ENCODE measurements around the gene HRCT1.
"Not testable (repeated sequence)": the region's sequence is repeated elsewhere in the genome, so short reads cannot be mapped to it uniquely, and the experiment has no call there.

The HRCT1 gene

DNA sequence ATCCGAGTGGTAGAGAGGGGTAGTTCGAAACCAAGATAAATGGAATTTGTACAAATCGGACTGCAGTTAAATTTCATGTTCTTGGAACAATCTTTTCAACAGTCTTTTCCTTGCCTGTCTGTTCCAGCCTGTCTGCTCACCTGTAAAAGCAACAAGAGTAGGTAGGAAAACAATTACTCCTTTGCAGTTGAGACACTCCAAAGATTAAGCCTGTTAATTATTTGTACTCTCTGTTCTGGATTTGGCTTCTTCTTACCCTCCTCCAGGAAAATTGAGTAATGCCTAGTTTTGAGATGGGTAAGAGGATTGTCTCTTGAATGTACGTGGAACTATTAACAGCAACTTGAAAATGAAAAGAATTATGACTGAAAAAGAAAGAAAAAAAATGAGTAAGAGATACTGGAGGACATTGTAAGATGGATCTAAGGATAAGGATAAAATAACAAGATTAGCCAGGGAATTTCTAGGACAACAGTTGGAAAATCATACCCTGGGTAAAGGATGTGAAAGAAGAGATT is 27.6 kb downstream of the HRCT1 start:
- Histone ChIP-seq H3K9ac (ENCODE audit: low read depth, low read length) (no peak overlapping the region), H3K27me3 (ENCODE audit: insufficient read depth, low read length, poor library complexity) (no peaks in the 10 kb centered on the region), H3K79me2 (ENCODE audit: insufficient read depth, low read length) (no peaks in the 10 kb centered on the region), H3K9me3 (ENCODE audit: insufficient read depth, low read length, severe bottlenecking) (peaks cover 5% of the 10 kb centered on the region), H3K4me2 (ENCODE audit: insufficient read depth, low read length) (no peak overlapping the region), H3K4me1 (ENCODE audit: insufficient read depth, low read length) (peaks cover 12% of the 10 kb centered on the region), H3K27ac (ENCODE audit: low read length) (no peak overlapping the region), H2AFZ (ENCODE audit: low read depth, low read length) (no peak overlapping the region), H3K4me3 (ENCODE audit: low read depth in 1 of 2, low read length in 2 of 2) (no peak overlapping the region), H3K36me3 (ENCODE audit: insufficient read depth, low read length) (no peaks in the 10 kb centered on the region), H4K20me1 (ENCODE audit: insufficient read depth, low read length) (no peaks in the 10 kb centered on the region)
- DNase-seq (no peak), ATAC-seq (ENCODE audit: insufficient read depth, low read depth) (no peak)
- TF ChIP-seq EZH2 (IDR thresholded peaks at IDR 0.05; ENCODE audit: borderline replicate concordance, low read depth, low read length, severe bottlenecking), result no peak
- TF ChIP-seq, protein P1, sequence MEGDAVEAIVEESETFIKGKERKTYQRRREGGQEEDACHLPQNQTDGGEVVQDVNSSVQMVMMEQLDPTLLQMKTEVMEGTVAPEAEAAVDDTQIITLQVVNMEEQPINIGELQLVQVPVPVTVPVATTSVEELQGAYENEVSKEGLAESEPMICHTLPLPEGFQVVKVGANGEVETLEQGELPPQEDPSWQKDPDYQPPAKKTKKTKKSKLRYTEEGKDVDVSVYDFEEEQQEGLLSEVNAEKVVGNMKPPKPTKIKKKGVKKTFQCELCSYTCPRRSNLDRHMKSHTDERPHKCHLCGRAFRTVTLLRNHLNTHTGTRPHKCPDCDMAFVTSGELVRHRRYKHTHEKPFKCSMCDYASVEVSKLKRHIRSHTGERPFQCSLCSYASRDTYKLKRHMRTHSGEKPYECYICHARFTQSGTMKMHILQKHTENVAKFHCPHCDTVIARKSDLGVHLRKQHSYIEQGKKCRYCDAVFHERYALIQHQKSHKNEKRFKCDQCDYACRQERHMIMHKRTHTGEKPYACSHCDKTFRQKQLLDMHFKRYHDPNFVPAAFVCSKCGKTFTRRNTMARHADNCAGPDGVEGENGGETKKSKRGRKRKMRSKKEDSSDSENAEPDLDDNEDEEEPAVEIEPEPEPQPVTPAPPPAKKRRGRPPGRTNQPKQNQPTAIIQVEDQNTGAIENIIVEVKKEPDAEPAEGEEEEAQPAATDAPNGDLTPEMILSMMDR (IDR thresholded peaks at IDR 0.05; ENCODE audit: borderline replicate concordance, extremely low read depth, low read length, poor library complexity, severe bottlenecking), result no peak

GRCh38 chr9:35934069-35934468 is 28.1 kb downstream of the HRCT1 start:
- not testable (repeated sequence) for H3K36me3 ChIP-seq (ENCODE audit: insufficient read depth, low read length); H3K9me3 ChIP-seq (ENCODE audit: insufficient read depth, low read length, severe bottlenecking); H3K9ac ChIP-seq (ENCODE audit: low read depth, low read length); DNase-seq; H3K4me2 ChIP-seq (ENCODE audit: insufficient read depth, low read length); H3K27me3 ChIP-seq (ENCODE audit: insufficient read depth, low read length, poor library complexity); H3K4me3 ChIP-seq (ENCODE audit: low read depth in 1 of 2, low read length in 2 of 2); H3K79me2 ChIP-seq (ENCODE audit: insufficient read depth, low read length); H4K20me1 ChIP-seq (ENCODE audit: insufficient read depth, low read length); H3K27ac ChIP-seq (ENCODE audit: low read length); ATAC-seq (ENCODE audit: insufficient read depth, low read depth); H2AFZ ChIP-seq (ENCODE audit: low read depth, low read length)
- peaks cover 17% of the 10 kb centered on the region for H3K4me1 ChIP-seq (ENCODE audit: insufficient read depth, low read length)

DNA sequence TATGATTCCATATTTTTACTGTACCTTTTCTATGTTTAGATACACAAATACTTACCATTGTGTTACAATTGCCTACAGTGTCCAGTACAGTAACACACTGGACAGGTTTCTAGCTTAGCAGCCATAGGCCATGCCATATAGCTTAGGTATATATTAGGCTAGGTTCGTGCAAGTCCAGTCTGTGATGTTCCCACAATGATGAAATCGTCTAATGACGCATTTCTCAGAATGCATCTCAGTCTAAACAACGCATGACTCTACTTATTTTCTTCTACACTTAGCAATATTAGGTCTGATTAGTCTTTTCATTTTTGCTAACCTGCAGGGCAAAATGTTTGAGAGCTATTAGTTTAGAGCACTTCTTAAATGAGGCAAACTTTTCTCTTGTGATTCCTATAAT is 29.3 kb downstream of the HRCT1 start:
- Histone ChIP-seq H4K20me1 (ENCODE audit: insufficient read depth, low read length) (no peaks in the 10 kb centered on the region), H3K4me2 (ENCODE audit: insufficient read depth, low read length) (no peak overlapping the region), H3K79me2 (ENCODE audit: insufficient read depth, low read length) (no peaks in the 10 kb centered on the region), H3K27me3 (ENCODE audit: insufficient read depth, low read length, poor library complexity) (no peaks in the 10 kb centered on the region), H3K9me3 (ENCODE audit: insufficient read depth, low read length, severe bottlenecking) (peaks cover 5% of the 10 kb centered on the region), H3K4me1 (ENCODE audit: insufficient read depth, low read length) (peaks cover 29% of the 10 kb centered on the region), H2AFZ (ENCODE audit: low read depth, low read length) (no peak overlapping the region), H3K36me3 (ENCODE audit: insufficient read depth, low read length) (no peaks in the 10 kb centered on the region), H3K4me3 (ENCODE audit: low read depth in 1 of 2, low read length in 2 of 2) (no peak overlapping the region), H3K9ac (ENCODE audit: low read depth, low read length) (no peak overlapping the region), H3K27ac (ENCODE audit: low read length) (no peak overlapping the region)
- TF ChIP-seq, protein P1 (IDR thresholded peaks at IDR 0.05; ENCODE audit: borderline replicate concordance, extremely low read depth, low read length, poor library complexity, severe bottlenecking), result no peak
- no peak for TF ChIP-seq EZH2 (IDR thresholded peaks at IDR 0.05; ENCODE audit: borderline replicate concordance, low read depth, low read length, severe bottlenecking)
- no peak for DNase-seq
- no peak for ATAC-seq (ENCODE audit: insufficient read depth, low read depth)

- H3K27me3 ChIP-seq (ENCODE audit: insufficient read depth, low read length, poor library complexity), result no peaks in the 10 kb centered on the region
- no peaks in the 10 kb centered on the region for H3K79me2 ChIP-seq (ENCODE audit: insufficient read depth, low read length)
- no peak overlapping the region for H2AFZ ChIP-seq (ENCODE audit: low read depth, low read length)
- no peak overlapping the region for H3K4me2 ChIP-seq (ENCODE audit: insufficient read depth, low read length)
- no peaks in the 10 kb centered on the region for H3K36me3 ChIP-seq (ENCODE audit: insufficient read depth, low read length)
- no peak for ATAC-seq (ENCODE audit: insufficient read depth, low read depth)
- H4K20me1 ChIP-seq (ENCODE audit: insufficient read depth, low read length), result no peaks in the 10 kb centered on the region
- H3K27ac ChIP-seq (ENCODE audit: low read length), result no peak overlapping the region
- peaks cover 5% of the 10 kb centered on the region for H3K9me3 ChIP-seq (ENCODE audit: insufficient read depth, low read length, severe bottlenecking)
- H3K9ac ChIP-seq (ENCODE audit: low read depth, low read length), result no peak overlapping the region
- no peak overlapping the region for H3K4me3 ChIP-seq (ENCODE audit: low read depth in 1 of 2, low read length in 2 of 2)
- TF ChIP-seq EZH2 (IDR thresholded peaks at IDR 0.05; ENCODE audit: borderline replicate concordance, low read depth, low read length, severe bottlenecking), result no peak
- TF ChIP-seq, protein P1 (IDR thresholded peaks at IDR 0.05; ENCODE audit: borderline replicate concordance, extremely low read depth, low read length, poor library complexity, severe bottlenecking), result no peak
- peaks cover 36% of the 10 kb centered on the region for H3K4me1 ChIP-seq (ENCODE audit: insufficient read depth, low read length)
- DNase-seq, result no peak
Observed at GRCh38 chr9:35935755-35936509, 29.9 kb downstream of the HRCT1 start.
